Neural progenitor cell (in vitro differentiated cells): ENCODE results near the gene APOBEC3C.

ENCODE experiments used
- EZH2 ChIP-seq: fragments of 200-600 bp; sonication (generic); IDR thresholded peaks from 2 replicates; pipeline ENCODE4 v1.6.1; 2017; ENCODE audit warnings: antibody characterized with exemption, mild to moderate bottlenecking, moderate library complexity
- EZH2phosphoT487 ChIP-seq: fragments of 200-600 bp; sonication (generic); IDR thresholded peaks from 2 replicates; pipeline ENCODE4 v1.6.1; 2017; ENCODE audit warnings: antibody characterized with exemption
- TF ChIP-seq, protein P1 (sequence below): fragments of 200-600 bp; sonication (generic); IDR thresholded peaks from 2 replicates; pipeline ENCODE4 v1.5.1; 2017; ENCODE audit warnings: antibody characterized with exemption, mild to moderate bottlenecking

DNA sequence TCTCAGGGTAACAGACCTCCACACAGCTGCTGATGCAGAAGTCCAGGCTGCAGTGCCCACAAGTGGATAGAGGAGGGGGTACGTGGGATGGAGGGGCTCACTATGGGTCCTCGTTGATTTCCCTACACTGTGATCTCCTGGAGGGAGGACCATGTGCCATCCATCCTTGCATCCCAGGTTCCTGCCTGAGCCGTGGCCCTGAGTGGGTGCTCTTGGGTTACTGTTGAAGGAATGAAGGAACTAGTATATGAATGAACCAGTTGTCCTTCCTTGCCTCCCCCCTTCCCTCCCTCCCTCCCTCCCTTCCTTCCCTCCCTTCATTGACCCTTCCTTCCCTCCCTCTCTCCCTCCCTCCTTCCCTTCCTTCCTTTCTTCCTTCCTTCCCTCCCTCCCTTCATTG is 16.5 kb upstream of the APOBEC3C start:
- TF ChIP-seq, protein P1, sequence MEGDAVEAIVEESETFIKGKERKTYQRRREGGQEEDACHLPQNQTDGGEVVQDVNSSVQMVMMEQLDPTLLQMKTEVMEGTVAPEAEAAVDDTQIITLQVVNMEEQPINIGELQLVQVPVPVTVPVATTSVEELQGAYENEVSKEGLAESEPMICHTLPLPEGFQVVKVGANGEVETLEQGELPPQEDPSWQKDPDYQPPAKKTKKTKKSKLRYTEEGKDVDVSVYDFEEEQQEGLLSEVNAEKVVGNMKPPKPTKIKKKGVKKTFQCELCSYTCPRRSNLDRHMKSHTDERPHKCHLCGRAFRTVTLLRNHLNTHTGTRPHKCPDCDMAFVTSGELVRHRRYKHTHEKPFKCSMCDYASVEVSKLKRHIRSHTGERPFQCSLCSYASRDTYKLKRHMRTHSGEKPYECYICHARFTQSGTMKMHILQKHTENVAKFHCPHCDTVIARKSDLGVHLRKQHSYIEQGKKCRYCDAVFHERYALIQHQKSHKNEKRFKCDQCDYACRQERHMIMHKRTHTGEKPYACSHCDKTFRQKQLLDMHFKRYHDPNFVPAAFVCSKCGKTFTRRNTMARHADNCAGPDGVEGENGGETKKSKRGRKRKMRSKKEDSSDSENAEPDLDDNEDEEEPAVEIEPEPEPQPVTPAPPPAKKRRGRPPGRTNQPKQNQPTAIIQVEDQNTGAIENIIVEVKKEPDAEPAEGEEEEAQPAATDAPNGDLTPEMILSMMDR: no peak
- TF ChIP-seq EZH2 (no peak), EZH2phosphoT487 (no peak)
